Activated CD4-positive, alpha-beta T cell treated with anti-CD3 and anti-CD28 coated beads, Interleukin-2, amount 50 U/mL, for 1 hour (primary cell): ENCODE measurements around the gene ARHGAP6.

ENCODE experiments used
- DNase-seq: peaks from one replicate; pipeline ENCODE4 v3.0.0-alpha.2; 2020

ARHGAP6 gene

DNA sequence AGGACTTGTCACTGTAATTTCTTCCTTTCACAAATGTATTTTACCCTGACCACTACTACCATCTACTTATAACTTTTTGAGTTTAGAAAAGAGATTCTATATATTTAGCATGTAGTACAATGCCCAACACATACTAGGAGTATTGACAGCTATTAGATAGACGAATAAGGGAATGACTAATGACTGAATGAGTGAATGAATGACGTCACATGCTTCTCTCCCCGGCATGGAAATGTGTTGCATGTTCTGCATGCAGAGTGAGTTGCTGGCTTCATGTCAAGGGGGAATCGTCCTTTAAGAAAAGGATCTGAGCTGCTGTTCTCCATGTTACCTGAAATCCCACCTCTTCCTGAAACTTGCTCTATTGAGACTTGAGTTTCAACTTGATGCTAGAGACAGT, 459.9 kb downstream of the ARHGAP6 start:
- DNase-seq = no peak

DNA sequence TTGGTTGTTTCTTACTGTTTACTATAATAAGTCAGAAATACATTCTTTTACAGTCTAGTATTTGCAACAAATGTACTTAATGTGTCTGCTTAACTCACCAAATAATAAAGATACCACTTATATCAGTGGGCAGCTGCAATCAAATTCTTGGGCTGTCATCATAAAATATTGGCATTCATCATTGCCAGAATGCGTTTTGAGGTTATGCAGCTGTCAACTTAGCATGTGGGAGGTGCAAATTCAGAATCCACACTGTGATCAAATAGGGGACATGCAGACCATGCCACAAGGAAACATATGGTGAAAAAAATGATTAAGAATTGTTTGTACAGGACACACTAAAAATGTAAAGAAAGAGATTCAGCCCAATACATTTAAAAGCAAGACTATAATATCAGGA, 468.0 kb downstream of the ARHGAP6 start:
- no peak for DNase-seq

DNA sequence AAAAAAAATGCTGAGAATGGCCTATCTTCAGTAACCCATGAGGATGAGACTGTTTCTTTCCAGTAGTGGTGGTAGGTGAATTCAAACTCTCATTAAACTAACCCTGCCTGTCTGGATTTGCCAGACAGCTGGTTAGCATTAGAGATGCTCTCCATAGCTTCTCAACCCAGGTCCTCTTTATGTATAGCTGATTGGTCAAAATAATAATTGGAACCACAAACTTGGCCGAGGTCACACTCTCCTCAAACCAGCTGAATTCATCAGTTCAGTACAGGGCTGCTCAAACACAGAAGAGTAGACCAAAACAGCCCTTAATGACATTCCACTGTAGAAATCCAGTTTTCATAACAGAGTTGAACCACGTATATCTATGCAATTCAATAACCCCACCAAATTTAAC, 469.2 kb downstream of the ARHGAP6 start:
- DNase-seq = no peak

DNA sequence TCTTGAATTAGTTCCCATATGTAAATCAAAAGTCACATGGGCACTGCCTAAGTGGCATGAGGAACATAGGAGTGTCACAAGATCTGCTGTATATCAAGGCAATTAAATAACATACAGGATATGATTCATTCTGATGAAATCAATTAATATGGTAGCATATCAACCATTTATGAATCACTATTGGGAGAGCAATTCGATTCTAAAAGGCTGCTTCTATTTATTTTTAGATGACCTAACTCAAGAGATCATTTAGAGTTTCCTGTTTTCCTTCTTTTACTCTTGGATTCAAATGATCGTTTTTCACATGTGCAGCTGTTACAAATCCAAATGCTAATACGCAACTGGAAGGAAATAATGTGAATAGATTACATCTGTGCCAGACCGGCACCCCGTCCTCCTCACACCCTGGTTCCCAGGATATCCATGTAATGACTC, 472.7 kb downstream of the ARHGAP6 start:
- no peak for DNase-seq

GRCh38 chrX:11190745-11191510, 474.8 kb downstream of the ARHGAP6 start:
- no peak for DNase-seq

DNA sequence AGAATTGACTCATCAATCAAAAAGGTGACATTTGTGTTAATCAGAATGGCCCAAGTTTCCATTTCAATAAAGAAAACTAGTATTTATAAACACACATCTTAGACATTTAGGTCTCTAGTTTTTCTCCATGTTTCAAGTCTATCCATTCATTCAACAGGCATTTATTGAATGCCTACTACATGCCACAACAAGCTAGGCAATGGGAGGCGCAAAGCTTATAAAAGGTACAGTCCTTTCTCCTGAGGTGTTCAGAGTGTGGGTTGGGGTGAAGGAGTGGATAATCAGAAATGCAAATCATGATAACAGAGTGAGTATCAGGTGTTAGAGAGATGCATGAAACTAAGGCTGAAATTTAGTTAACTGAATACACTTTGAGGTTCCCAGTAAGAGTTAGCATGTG, 476.6 kb downstream of the ARHGAP6 start:
- DNase-seq = no peak

- no peak for DNase-seq
Measured at GRCh38 chrX:11188664-11189063, 477.1 kb downstream of the ARHGAP6 start.

- no peak for DNase-seq
Measured at GRCh38 chrX:11187001-11187400, 478.7 kb downstream of the ARHGAP6 start.

- DNase-seq = no peak
Measured at GRCh38 chrX:11185861-11186260, 479.9 kb downstream of the ARHGAP6 start.

DNA sequence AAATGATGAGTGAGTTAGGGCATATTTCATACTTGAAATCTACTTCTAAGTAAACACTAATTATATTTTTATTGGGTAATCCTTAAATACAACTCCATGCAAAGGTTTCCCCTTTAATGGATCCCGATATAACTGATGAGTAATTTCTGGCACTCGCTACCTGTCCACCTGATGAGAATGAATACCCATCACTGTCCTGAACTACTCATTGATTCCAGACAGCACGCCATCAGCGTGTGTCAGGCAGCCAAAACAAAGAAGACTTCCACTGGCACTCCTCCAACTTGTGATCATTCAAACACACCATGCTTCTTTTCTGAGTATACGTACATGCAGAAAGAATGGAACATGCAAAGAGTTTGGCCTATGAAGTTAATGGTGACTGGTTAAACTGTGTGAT, 485.1 kb downstream of the ARHGAP6 start:
- no peak for DNase-seq

- DNase-seq = no peak
Measured at GRCh38 chrX:11172415-11172814, 493.3 kb downstream of the ARHGAP6 start.

- no peak for DNase-seq
Measured at GRCh38 chrX:11171956-11172355, 493.8 kb downstream of the ARHGAP6 start.

DNA sequence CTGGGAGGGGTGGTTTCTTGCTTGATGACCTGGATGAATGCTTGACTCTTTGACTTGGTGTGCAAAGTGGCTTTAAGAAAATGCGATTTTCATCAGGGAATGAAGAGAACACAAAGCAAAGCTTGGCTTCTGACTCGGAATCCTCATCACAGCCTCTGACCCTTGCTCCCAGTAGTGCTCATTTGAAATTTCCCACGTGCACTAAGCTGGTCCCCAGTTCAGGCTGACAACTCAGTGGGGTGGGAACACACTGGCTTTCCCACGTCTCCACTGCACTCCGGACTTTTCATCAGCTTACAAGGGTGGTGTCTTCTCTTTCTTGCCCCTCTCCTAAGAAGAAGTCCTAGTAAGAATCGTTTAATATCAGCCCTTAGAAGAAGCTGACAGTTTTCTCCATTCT, 501.3 kb downstream of the ARHGAP6 start:
- no peak for DNase-seq

DNA sequence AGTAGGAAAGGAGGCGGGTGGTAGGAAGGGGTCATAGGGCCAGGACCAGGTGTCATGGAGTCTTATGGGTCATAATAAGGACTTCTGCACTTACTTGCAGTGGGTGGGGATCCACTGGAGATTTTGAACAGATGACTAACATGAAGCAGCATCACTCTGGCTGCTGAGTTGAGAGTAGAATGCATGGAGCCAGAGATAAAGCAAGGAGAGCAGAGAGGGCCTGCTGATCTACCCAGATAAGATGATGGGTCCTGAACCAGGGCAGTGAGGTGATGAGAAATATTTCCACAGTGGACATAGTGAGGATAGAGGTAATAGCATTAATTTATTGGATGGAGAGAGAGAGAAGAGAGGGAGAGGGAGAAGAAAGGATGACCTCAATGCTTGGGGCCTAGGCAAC, 506.6 kb downstream of the ARHGAP6 start:
- DNase-seq = no peak

DNA sequence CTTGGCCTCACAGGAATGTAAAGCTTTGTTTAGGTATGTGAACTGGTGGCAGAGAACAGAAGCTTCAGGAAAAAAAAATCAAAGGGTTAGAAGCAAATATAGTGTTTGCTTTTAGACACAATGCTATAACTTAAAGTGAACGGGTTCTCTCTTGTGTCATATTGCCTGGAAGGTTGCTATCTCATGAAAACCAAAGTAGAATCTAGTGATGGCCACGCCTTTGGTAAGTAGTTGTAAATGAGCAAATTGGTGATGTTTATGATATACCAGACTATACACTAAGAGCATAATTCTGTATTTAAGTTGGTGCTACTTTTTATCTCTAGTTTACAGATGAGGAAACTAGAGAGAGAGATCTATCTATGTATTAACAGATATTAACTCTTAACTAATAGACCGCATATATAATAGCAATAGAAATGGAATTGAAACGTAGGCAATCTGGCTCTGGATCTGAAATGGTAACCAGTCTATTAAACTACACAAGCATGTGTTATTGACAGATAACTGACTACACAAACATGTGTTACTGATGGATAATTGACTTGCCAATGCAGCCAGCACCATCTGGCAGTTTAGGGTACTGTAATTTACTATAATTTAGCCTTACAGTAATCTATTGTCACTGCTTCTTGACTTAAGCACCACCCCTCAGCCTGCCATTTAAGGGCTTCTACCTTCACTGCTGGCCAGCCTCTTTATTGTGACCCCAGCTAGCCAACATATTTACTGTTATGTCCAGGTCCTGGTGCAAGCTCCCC, 513.7 kb downstream of the ARHGAP6 start:
- no peak for DNase-seq

DNA sequence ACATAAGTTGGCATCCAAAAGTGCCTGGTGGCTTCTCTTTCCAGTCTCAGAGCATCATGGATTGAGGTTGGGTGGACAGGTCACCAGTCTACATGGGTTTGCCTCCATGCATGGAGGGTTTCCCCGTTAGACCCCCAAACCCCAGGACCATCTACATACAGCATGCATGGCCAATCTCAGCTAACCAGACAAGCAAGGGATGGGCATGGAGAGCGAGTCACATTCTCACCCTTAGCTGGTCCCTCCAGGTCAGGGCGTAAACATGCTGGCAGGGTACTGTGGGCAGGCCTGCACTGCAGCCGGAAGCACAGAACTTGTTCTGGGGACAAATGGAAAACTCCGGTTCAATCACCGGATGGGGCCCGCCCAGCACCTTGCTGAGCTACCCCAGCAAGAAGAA, 517.3 kb downstream of the ARHGAP6 start:
- DNase-seq = no peak

- DNase-seq = no peak
Measured at GRCh38 chrX:11146411-11146810, 519.3 kb downstream of the ARHGAP6 start.

DNA sequence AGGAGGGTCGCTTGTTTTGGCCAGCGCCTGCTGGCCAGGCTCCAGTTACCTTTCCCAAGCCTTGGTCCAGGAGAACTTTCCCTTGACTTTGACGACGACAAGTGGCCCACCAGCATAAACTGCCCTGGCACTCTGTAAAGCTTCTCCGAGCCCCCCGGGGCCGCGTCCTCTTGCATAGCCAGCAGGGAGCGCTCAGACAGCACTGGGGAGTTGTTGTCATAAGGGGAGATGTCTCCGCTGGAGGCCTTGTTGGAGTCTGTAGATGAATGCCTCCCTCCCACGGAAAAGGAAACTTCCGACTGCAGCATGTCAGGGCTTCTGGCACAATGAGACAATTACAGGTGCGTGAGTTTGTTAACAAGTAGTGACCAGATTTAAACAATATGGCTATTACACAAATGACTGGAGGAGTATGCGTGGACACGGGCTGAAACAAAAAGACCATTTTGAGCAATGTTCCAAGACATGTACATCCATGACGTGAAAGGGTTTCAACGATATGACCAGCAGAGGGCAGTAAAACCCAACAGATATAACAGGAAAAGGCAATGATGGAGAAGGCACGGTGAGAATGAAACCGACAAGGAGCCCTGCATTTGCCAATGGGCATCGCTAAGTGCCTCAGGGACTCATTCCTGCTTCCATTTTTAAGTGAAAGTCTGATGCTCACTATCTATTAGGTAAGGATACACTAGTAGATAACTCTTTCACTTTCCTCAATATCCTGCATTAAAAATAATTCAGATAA, 521.6 kb downstream of the ARHGAP6 start:
- DNase-seq = peak; percentile 24

DNA sequence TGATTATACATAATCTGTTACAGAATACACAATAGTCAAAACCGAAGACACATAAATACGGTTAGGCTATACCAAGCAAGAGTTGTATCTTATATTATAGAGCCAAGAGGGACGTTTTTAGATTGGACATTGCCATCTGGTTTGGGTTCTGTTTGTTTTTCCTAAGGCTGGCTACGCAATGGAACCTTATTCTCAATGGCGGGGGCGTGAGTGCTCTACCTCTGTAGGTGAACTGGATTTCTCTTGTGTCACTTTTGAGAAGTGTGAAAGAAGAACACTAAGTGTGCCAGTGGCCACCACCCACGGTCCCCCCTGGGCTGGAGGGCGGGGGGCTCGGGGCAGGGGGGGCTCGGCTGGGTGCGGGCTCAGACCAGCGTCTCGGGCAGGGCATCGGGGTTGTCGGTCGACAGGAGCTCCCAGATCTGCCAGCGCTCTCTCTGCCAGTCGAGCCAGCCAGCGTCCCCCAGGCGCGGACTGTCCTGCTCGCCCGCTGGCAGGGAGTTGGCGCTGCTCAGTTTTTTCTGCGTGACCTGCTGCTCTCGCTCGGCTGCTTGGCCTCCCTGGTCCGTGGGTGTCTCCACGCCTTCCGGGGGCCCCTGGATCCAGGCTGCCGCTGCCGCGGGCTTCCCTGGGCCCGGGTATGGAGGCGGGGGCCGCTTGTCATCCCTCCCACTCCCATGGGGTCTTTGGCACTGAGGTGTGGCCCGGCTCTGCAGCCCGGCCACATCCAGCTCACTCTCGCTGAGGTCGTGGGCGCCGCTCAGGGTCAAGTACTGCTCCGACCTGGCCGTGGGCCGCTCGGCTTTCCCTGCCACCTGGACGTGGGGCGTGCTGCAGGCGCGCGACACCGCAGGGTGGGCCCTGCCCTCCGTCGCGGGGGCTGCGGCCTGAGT, 527.0 kb downstream of the ARHGAP6 start:
- no peak for DNase-seq

DNA sequence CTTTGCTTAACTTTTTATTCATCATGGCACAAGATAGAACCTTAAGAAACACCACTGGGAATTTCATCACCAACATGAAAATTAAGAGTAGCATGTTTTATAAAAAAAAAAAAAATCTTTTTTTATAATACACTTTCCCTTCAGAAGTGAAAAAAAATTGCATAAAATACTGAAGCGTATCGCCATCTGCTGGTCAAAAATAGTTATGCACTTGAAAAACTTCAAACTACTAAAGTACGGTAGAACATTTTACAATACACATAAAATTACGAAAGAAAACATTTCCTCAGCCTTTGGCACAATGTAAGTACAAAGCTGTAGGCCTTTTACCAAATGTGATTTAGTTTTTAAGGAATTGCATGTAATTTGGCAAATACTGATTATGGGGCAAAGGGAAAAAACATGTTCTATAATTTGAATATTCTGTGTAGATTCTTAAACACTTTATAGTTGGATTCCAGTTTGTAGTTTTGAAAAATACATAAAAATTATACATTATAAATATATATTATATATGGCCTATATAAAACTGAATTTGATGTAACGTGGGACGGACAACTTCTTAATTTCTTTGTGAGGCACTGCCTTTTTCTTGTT, 528.1 kb downstream of the ARHGAP6 start:
- DNase-seq = no peak

DNA sequence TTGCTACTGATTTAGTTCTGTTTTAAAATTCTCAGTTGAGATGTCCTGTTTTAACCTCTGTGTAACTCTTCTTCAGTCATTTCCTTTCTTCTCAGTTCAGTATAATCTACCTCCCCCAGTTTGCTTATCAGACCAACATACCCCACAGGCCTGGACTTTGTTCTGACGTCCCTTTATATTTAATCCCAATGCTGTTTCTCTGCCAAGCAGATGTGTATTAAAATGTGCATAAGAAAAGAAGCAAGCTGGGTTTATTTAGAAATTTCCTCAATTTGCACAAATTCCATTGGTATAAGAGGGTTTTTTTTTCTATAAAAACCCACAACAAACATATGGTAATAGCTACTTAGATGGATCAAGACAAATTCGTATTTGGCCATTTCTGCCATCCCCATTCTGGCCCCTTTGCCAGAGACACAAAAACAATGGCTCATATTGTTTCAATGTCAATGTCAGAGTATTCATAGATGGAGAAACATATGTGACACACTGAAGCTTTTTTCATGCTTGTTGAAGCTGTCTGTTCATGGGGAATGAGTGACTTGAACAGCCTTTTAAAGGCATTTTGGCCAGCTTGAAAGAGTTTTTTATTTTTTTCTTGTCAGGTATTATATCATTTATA, 530.0 kb downstream of the ARHGAP6 start:
- DNase-seq = no peak

DNA sequence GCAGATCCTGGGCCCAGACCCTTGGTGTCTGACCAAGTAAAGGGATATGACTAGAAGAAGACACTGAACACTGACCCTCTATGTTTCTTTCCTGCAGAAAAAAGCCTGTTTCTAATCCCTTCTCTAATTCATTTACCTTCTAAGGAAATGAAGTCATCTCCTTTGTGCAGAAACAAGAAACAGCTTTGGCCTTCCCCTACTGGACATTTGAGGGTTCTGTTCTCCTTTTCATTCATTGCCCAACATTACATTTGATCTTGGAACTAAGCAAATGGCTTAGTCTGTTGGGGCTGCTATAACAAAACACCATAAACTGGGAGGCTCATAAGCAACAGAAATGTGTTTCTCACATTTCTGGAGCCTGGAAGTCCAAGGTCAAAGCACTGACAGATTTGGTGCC, 534.6 kb downstream of the ARHGAP6 start:
- DNase-seq = no peak
